SK-N-SH (cell line): Measurements from ENCODE around the gene ARHGEF25. TPM values are rescaled to one million over a fixed set of nuclear protein-coding genes. Genes with fewer than 3 reads are reported as not detected.

Source experiments
- CTCF ChIA-PET: fragments of 300-600, 350-600 bp; formaldehyde crosslinking; extraction: SDS; loops from one replicate; lab custom pipeline; 2021; lab: Yijun Ruan, JAX
- POLR2A ChIA-PET: fragments of 350-600 bp; sonication (Branson Sonifier 250); formaldehyde crosslinking; extraction: SDS; loops from one replicate; lab custom pipeline; 2020; ENCODE audit warnings: antibody characterized with exemption, inconsistent platforms; lab: Yijun Ruan, JAX
- DNase-seq: peaks from one replicate; pipeline ENCODE4 v3.0.0; 2012
- H2AFZ ChIP-seq: fragments of 200-600 bp; sonication (generic); 2 replicates; pipeline ENCODE4 v1.8.1; 2016; ENCODE audit warnings: antibody characterized with exemption, mild to moderate bottlenecking, low read depth
- H3F3A ChIP-seq: fragments of 200-600 bp; sonication (generic); replicated peaks from 2 replicates; pipeline ENCODE3; 2016; ENCODE audit warnings: antibody characterized with exemption, mild to moderate bottlenecking; ENCODE audit not compliant: insufficient read depth
- H3K27ac ChIP-seq, 2 experiments: fragments of 200-500 bp in 1 of 2; fragments of 200-600 bp in 1 of 2; sonication (Bioruptor generic) in 1 of 2; sonication (generic), shearing (Covaris generic) in 1 of 2; 2 replicates each; pipeline versions ENCODE4 v1.5.1 to v1.6.1; 2014 to 2016; ENCODE audit warnings: low read depth in 2 of 2, inconsistent platforms in 1 of 2, low read length in 1 of 2, mild to moderate bottlenecking in 1 of 2, mixed read lengths in 1 of 2
- H3K27me3 ChIP-seq: fragments of 200-600 bp; sonication (generic), shearing (Covaris generic); 2 replicates; pipeline ENCODE4 v1.6.1; 2016; ENCODE audit warnings: mixed run types; ENCODE audit not compliant: insufficient read depth
- H3K36me3 ChIP-seq, 2 experiments: fragments of 200-500 bp in 1 of 2; fragments of 200-600 bp in 1 of 2; sonication (Bioruptor generic) in 1 of 2; sonication (generic) in 1 of 2; replicated peaks in 1 of 2; 2 replicates each; pipeline versions ENCODE3 to v1.5.1; 2014 to 2016; ENCODE audit warnings: low read length in 1 of 2, mild to moderate bottlenecking in 1 of 2; ENCODE audit not compliant: insufficient read depth in 2 of 2, control insufficient read depth in 1 of 2
- H3K4me1 ChIP-seq, 2 experiments: fragments of 200-500 bp in 1 of 2; fragments of 200-600 bp in 1 of 2; sonication (Bioruptor generic) in 1 of 2; sonication (generic), shearing (Covaris generic) in 1 of 2; 2 replicates each; pipeline versions ENCODE4 v1.5.1 to v1.6.1; 2014 to 2016; ENCODE audit warnings: low read depth in 1 of 2, low read length in 1 of 2, mixed run types in 1 of 2; ENCODE audit not compliant: insufficient read depth in 2 of 2, control insufficient read depth in 1 of 2
- H3K4me2 ChIP-seq: fragments of 200-600 bp; sonication (generic), shearing (Covaris generic); 2 replicates; pipeline ENCODE4 v1.6.1; 2017; ENCODE audit warnings: mixed run types
- H3K4me3 ChIP-seq, 2 experiments: fragments of 200-500 bp in 1 of 2; fragments of 200-600 bp in 1 of 2; sonication (Bioruptor generic) in 1 of 2; sonication (generic), shearing (Covaris generic) in 1 of 2; 2 replicates each; pipeline versions ENCODE4 v1.5.1 to v1.8.1; 2014 to 2016; ENCODE audit warnings: low read depth in 2 of 2, inconsistent platforms in 1 of 2, low read length in 1 of 2, mild to moderate bottlenecking in 1 of 2, mixed read lengths in 1 of 2, moderate library complexity in 1 of 2
- H3K79me2 ChIP-seq: fragments of 200-600 bp; sonication (generic); 2 replicates; pipeline ENCODE4 v1.8.1; 2017; ENCODE audit warnings: mild to moderate bottlenecking; ENCODE audit not compliant: insufficient read depth
- H3K9ac ChIP-seq: fragments of 200-600 bp; sonication (generic); 2 replicates; pipeline ENCODE4 v1.6.1; 2017; ENCODE audit warnings: mixed run types
- H3K9me2 ChIP-seq: fragments of 200-600 bp; sonication (generic); 2 replicates; pipeline ENCODE4 v1.6.1; 2017; ENCODE audit warnings: mixed run types
- H3K9me3 ChIP-seq: fragments of 200-600 bp; sonication (generic); 2 replicates; pipeline ENCODE4 v1.6.1; 2017; ENCODE audit warnings: mixed run types, mild to moderate bottlenecking, moderate library complexity
- H4K20me1 ChIP-seq: fragments of 200-600 bp; sonication (generic); 2 replicates; pipeline ENCODE4 v1.6.1; 2017; ENCODE audit warnings: mild to moderate bottlenecking, mixed run types; ENCODE audit not compliant: insufficient read depth
- CHD2 ChIP-seq: fragments of 150-350 bp; IDR thresholded peaks from 2 replicates; pipeline ENCODE4 v1.6.1; 2018; ENCODE audit warnings: low read length; ENCODE audit not compliant: partially characterized antibody
- FOSL2 ChIP-seq: IDR thresholded peaks from 2 replicates; pipeline ENCODE4 v1.4.0; 2012; ENCODE audit warnings: low read depth, mild to moderate bottlenecking, moderate library complexity, borderline replicate concordance
- FOXJ3 ChIP-seq: sonication (generic); formaldehyde crosslinking; IDR thresholded peaks from 2 replicates; pipeline ENCODE4 v1.5.1; 2020; ENCODE audit warnings: mild to moderate bottlenecking, missing genetic modification reagents
- JUND ChIP-seq: IDR thresholded peaks from 2 replicates; pipeline ENCODE4 v1.4.0; 2012
- MEF2A ChIP-seq: IDR thresholded peaks from 2 replicates; pipeline ENCODE4 v1.4.0; 2012; ENCODE audit warnings: low read depth, borderline replicate concordance
- MXI1 ChIP-seq: IDR thresholded peaks from 2 replicates; pipeline ENCODE4 v1.6.1; 2012; ENCODE audit warnings: mild to moderate bottlenecking, low read depth, low read length, improper control_type of control experiment
- NRF1 ChIP-seq: IDR thresholded peaks from 2 replicates; pipeline ENCODE4 v1.6.1; 2012; ENCODE audit warnings: low read depth, mild to moderate bottlenecking, low read length
- RCOR1 ChIP-seq: fragments of 150-350 bp; IDR thresholded peaks from 2 replicates; pipeline ENCODE4 v1.6.1; 2017; ENCODE audit warnings: antibody characterized with exemption, low read length
- RXRA ChIP-seq: IDR thresholded peaks from 2 replicates; pipeline ENCODE4 v1.4.0; 2012; ENCODE audit warnings: low read depth, mild to moderate bottlenecking, borderline replicate concordance
- SIN3A ChIP-seq: IDR thresholded peaks from 2 replicates; pipeline ENCODE4 v1.6.1; 2012; ENCODE audit warnings: low read depth, mild to moderate bottlenecking, low read length, moderate library complexity, borderline replicate concordance
- SMC3 ChIP-seq: IDR thresholded peaks from 2 replicates; pipeline ENCODE4 v1.6.1; 2012; ENCODE audit warnings: low read depth, low read length, improper control_type of control experiment
- TAF1 ChIP-seq: IDR thresholded peaks from 2 replicates; pipeline ENCODE4 v1.6.1; 2012; ENCODE audit warnings: low read depth, mild to moderate bottlenecking, low read length, moderate library complexity, borderline replicate concordance
- TEAD4 ChIP-seq: IDR thresholded peaks from 2 replicates; pipeline ENCODE4 v1.4.0; 2012; ENCODE audit warnings: mild to moderate bottlenecking, borderline replicate concordance; ENCODE audit not compliant: insufficient read depth
- WGBS: methylation state at CpG from one replicate; pipeline ENCODE4 v1.1.6; 2017; ENCODE audit warnings: low lambda C conversion rate; 5-methylcytosine and 5-hydroxymethylcytosine counted together
- polyA plus RNA-seq, 3 experiments: library from polyadenylated mRNA; depleted of rRNA; stranded (reverse); fragments of >200 nt; gene quantifications; 2 replicates each; pipeline ENCODE4 v1.2.3, GENCODE V29; 2012
- TF ChIP-seq, protein P1 (sequence below): IDR thresholded peaks from 2 replicates; pipeline ENCODE4; 2012
- TF ChIP-seq, protein P2 (sequence below): IDR thresholded peaks from 2 replicates; pipeline ENCODE4 v1.6.1; 2012; ENCODE audit warnings: mild to moderate bottlenecking, low read depth, low read length, moderate library complexity
- TF ChIP-seq, protein P3 (sequence below): IDR thresholded peaks from 2 replicates; pipeline ENCODE4 v1.4.0; 2012; ENCODE audit warnings: low read depth, borderline replicate concordance
- TF ChIP-seq, protein P4 (sequence below): fragments of 200-600 bp; sonication (generic); IDR thresholded peaks from 2 replicates; pipeline ENCODE4 v1.6.1; 2017; ENCODE audit warnings: antibody characterized with exemption, mild to moderate bottlenecking, moderate library complexity

Gene ARHGEF25
- polyA plus RNA-seq, 1 of the 3 experiments (the other 2 are of a cell fraction): 48.1 TPM

DNA sequence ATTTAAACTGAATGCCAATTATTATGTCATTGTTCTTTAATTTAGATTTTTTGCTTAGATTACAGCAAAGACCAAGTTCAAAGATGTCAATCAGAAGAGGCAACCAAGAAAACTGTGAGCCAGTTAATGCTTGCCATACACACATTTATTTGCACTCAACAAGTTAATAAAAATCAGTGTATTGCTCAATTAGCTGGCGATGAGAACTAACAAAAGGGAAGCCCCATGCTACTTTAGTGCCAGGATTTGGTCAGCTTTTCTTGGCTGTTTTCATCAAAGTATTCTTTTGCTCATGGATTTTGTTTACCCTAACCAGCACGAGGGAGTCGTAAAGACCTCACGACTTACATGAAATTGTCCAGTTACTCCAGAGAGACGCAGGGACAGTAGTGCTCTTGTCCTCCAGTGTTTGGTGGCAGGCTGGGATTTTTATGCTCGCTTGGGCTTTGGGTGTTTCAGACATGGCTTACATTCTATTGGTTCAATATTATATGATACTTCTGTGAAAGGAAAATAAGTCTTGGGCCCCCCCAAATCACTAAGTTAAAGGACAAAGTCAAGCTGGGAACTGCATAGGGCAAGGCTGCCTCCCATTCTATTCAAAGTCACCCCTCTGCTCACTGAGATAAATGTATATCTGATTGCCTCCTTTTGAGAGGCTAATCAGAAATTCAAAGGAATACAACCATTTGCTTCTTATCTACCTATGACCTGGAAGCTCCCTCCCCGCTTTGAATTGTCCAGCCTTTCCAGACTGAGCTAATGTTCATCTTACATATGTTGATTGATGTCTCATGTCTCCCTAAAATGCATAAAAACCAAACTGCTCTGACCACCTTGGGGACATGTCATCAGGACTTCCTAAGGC, 29.2 kb downstream of the ARHGEF25 start:
- no peaks in the 10 kb centered on the region for H3K9me2 ChIP-seq
- no peak overlapping the region for H3K27ac ChIP-seq
- H3K9ac ChIP-seq: no peak overlapping the region
- no peak overlapping the region for H3K4me2 ChIP-seq
- H3K4me1 ChIP-seq: no peaks in the 10 kb centered on the region
- H4K20me1 ChIP-seq: no peaks in the 10 kb centered on the region
- H3K79me2 ChIP-seq: no peaks in the 10 kb centered on the region
- CTCF ChIA-PET: interaction anchor here (0.6 to 4.9 kb wide), 6 partner anchors 6 to 181 kb away, joined by 3 to 38 read pairs (median 4); partner anchors contain the start of gene B4GALNT1
- no peaks in the 10 kb centered on the region; the same call in 1 of the 2 replicates for H3K27me3 ChIP-seq
- no peaks in the 10 kb centered on the region for H3K9me3 ChIP-seq
- 25% methylated on average over 7 of the region's 7 CpGs for WGBS
- no peak overlapping the region for H3K4me3 ChIP-seq
- H2AFZ ChIP-seq: no peak overlapping the region
- H3K36me3 ChIP-seq: no peaks in the 10 kb centered on the region
- POLR2A ChIA-PET: no interaction called here
- no peaks in the 10 kb centered on the region for H3F3A ChIP-seq
- no peak for TF ChIP-seq TAF1
- DNase-seq: no peak

DNA sequence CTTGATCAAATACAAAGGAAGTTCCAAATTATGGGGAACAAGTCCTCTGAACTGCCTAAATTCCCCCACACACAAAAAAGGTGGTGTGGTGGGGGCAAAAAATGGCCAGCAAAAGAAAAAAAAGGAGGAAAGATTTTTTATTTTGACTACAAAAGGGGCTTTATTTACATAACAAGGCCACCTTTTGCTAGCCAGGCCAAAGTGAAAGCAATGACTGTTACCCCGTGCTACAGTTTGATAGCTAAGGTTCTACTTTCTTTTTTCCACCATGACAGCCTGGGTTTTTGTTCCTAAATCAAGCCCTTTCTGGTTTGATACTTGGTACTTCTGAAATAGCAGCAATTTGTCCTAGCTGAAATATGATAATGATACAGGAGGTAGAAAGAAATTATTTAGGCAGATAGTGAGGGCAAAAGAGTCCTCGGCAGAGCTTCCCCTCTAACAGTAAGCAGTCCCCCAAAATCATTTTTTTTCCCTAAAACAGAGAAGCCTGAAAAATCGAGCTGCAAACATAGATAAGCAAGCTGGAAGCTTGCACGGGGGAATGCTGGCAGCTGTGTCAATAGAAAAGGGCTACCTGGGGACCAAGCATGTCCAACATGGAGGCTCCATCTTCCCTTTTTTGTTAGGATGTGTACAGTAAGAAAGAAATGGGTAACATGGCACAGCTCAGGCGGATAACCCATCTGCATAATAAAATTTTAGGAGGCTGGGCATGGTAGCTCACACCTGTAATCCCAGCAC, 30.6 kb downstream of the ARHGEF25 start:
- H3K9ac ChIP-seq: no peak overlapping the region
- no peak for TF ChIP-seq MEF2A
- no peak for TF ChIP-seq TEAD4
- TF ChIP-seq, protein P1, sequence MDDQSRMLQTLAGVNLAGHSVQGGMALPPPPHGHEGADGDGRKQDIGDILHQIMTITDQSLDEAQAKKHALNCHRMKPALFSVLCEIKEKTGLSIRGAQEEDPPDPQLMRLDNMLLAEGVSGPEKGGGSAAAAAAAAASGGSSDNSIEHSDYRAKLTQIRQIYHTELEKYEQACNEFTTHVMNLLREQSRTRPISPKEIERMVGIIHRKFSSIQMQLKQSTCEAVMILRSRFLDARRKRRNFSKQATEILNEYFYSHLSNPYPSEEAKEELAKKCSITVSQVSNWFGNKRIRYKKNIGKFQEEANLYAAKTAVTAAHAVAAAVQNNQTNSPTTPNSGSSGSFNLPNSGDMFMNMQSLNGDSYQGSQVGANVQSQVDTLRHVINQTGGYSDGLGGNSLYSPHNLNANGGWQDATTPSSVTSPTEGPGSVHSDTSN: no peak
- TF ChIP-seq, protein P2, sequence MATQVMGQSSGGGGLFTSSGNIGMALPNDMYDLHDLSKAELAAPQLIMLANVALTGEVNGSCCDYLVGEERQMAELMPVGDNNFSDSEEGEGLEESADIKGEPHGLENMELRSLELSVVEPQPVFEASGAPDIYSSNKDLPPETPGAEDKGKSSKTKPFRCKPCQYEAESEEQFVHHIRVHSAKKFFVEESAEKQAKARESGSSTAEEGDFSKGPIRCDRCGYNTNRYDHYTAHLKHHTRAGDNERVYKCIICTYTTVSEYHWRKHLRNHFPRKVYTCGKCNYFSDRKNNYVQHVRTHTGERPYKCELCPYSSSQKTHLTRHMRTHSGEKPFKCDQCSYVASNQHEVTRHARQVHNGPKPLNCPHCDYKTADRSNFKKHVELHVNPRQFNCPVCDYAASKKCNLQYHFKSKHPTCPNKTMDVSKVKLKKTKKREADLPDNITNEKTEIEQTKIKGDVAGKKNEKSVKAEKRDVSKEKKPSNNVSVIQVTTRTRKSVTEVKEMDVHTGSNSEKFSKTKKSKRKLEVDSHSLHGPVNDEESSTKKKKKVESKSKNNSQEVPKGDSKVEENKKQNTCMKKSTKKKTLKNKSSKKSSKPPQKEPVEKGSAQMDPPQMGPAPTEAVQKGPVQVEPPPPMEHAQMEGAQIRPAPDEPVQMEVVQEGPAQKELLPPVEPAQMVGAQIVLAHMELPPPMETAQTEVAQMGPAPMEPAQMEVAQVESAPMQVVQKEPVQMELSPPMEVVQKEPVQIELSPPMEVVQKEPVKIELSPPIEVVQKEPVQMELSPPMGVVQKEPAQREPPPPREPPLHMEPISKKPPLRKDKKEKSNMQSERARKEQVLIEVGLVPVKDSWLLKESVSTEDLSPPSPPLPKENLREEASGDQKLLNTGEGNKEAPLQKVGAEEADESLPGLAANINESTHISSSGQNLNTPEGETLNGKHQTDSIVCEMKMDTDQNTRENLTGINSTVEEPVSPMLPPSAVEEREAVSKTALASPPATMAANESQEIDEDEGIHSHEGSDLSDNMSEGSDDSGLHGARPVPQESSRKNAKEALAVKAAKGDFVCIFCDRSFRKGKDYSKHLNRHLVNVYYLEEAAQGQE: no peak
- TF ChIP-seq JUND: no peak
- TF ChIP-seq, protein P3, sequence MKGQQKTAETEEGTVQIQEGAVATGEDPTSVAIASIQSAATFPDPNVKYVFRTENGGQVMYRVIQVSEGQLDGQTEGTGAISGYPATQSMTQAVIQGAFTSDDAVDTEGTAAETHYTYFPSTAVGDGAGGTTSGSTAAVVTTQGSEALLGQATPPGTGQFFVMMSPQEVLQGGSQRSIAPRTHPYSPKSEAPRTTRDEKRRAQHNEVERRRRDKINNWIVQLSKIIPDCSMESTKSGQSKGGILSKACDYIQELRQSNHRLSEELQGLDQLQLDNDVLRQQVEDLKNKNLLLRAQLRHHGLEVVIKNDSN: no peak
- TF ChIP-seq SMC3: no peak
- TF ChIP-seq, protein P4, sequence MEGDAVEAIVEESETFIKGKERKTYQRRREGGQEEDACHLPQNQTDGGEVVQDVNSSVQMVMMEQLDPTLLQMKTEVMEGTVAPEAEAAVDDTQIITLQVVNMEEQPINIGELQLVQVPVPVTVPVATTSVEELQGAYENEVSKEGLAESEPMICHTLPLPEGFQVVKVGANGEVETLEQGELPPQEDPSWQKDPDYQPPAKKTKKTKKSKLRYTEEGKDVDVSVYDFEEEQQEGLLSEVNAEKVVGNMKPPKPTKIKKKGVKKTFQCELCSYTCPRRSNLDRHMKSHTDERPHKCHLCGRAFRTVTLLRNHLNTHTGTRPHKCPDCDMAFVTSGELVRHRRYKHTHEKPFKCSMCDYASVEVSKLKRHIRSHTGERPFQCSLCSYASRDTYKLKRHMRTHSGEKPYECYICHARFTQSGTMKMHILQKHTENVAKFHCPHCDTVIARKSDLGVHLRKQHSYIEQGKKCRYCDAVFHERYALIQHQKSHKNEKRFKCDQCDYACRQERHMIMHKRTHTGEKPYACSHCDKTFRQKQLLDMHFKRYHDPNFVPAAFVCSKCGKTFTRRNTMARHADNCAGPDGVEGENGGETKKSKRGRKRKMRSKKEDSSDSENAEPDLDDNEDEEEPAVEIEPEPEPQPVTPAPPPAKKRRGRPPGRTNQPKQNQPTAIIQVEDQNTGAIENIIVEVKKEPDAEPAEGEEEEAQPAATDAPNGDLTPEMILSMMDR: no peak
- TF ChIP-seq NRF1: no peak
- TF ChIP-seq MXI1: no peak
- TF ChIP-seq RXRA: no peak
- TF ChIP-seq RCOR1: no peak
- TF ChIP-seq FOSL2: no peak
- TF ChIP-seq TAF1: no peak
- TF ChIP-seq CHD2: no peak
- no peak for TF ChIP-seq SIN3A
- TF ChIP-seq FOXJ3 (CRISPR knock-in tag): no peak
- TF ChIP-seq, all 33 proteins: peak for 0
- Histone ChIP-seq H3K9me3 (0 out of 2 replicates have a peak, but pooled peaks cover 7% of the 10 kb centered on the region), H3F3A (no peaks in the 10 kb centered on the region), H3K9me2 (no peaks in the 10 kb centered on the region), H3K4me1 (no peaks in the 10 kb centered on the region), H3K27me3 (no peaks in the 10 kb centered on the region; the same call in 1 of the 2 replicates), H4K20me1 (no peaks in the 10 kb centered on the region), H2AFZ (no peak overlapping the region; the same call in 1 of the 2 replicates), H3K4me3 (no peak overlapping the region), H3K79me2 (no peaks in the 10 kb centered on the region), H3K36me3 (no peaks in the 10 kb centered on the region), H3K27ac (no peak overlapping the region), H3K4me2 (no peak overlapping the region)
- CTCF ChIA-PET: interaction anchor here (0.6 to 4.9 kb wide), 8 partner anchors 8 to 183 kb away, joined by 3 to 35 read pairs (median 4); partner anchors contain the start of gene B4GALNT1
- no peak for DNase-seq
- 24% methylated on average over 5 of the region's 5 CpGs for WGBS
- POLR2A ChIA-PET: interaction anchor here (0.7 kb wide), 1 partner anchor 103 kb away, joined by 3 read pairs; the partner anchor contains the start of gene TSPAN31
